Suprapubic skin (tissue), 4 donors: Measurements from ENCODE around the gene MRPL2.

Source experiments
- EP300 ChIP-seq: sonication (generic); formaldehyde crosslinking; IDR thresholded peaks from one replicate; pipeline ENCODE4 v1.6.1; 2017; ENCODE audit warnings: antibody characterized with exemption
- POLR2AphosphoS5 ChIP-seq, 3 donors: sonication (generic); formaldehyde crosslinking; IDR thresholded peaks; one replicate each; pipeline ENCODE4 v1.6.1; 2017; ENCODE audit warnings: antibody characterized with exemption in 3 of 3
- TF ChIP-seq, protein P1 (sequence below), 2 donors: fragments of 200-600 bp in 1 of 2; fragments of 450-650 bp in 1 of 2; sonication (generic) in 1 of 2; IDR thresholded peaks; one replicate each; pipeline ENCODE4 v1.5.1; 2016 to 2019; ENCODE audit warnings: antibody characterized with exemption in 2 of 2, mild to moderate bottlenecking in 1 of 2, moderate library complexity in 1 of 2

DNA sequence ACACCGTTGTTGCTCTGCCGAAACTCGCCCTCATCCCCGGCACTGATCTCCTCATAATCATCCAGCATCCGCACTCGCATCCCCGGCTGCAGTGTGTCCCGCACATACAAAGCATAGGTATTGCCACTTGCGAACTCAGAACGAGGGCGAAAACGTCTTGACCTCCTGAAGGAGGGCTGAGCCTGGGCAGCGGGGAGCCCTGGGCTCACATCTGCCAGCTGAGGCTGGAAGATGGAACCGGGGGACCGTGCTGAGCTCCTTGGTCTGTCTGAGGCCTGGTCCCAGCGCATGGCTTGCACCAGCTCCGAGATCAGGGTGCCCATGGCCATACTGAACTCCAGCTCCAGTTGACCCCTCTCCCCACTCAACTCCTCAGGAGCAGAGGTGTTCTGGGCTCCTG lies 8.3 kb downstream of the MRPL2 start:
- no peak for TF ChIP-seq POLR2AphosphoS5 (IDR thresholded peaks at IDR 0.05)
- TF ChIP-seq, protein P1, sequence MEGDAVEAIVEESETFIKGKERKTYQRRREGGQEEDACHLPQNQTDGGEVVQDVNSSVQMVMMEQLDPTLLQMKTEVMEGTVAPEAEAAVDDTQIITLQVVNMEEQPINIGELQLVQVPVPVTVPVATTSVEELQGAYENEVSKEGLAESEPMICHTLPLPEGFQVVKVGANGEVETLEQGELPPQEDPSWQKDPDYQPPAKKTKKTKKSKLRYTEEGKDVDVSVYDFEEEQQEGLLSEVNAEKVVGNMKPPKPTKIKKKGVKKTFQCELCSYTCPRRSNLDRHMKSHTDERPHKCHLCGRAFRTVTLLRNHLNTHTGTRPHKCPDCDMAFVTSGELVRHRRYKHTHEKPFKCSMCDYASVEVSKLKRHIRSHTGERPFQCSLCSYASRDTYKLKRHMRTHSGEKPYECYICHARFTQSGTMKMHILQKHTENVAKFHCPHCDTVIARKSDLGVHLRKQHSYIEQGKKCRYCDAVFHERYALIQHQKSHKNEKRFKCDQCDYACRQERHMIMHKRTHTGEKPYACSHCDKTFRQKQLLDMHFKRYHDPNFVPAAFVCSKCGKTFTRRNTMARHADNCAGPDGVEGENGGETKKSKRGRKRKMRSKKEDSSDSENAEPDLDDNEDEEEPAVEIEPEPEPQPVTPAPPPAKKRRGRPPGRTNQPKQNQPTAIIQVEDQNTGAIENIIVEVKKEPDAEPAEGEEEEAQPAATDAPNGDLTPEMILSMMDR (IDR thresholded peaks at IDR 0.05): no peak
- no peak for TF ChIP-seq EP300
